Measurements from ENCODE around the gene C16orf90.
"Not testable (repeated sequence)": the region's sequence is repeated elsewhere in the genome, so short reads cannot be mapped to it uniquely, and the experiment has no call there.

C16orf90 gene

GRCh38 chr16:3484318-3485096, 10.8 kb downstream of the C16orf90 start:
- DNase-seq: no peak

DNA sequence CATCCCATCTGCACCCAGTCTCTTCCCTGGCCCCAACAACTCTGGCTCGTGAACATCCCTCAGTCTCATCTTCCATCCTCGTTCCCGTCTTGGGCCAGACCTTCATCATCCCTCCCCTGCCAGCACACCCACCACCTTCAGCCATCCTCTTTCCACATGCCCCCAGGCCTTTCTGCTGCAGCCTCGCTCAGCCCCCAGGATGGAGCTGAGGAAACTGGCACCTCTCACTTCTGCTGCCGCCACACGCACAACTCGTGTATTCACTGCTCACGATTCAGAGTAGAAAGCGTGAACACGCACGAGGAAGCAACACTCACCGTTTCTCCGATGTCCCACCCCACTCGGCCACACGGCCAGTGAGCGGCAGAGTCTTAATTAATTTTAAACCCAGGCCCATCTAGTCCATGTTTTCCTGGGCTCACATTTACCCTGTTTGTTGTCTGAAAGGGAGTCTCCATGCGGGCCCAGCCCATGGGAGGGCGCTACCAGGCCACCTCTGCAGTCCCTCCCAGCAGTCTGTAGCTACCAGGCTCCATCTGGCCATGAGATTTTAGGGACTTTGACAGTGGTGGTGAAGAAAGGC, 12.5 kb downstream of the C16orf90 start:
- DNase-seq: no peak

DNA sequence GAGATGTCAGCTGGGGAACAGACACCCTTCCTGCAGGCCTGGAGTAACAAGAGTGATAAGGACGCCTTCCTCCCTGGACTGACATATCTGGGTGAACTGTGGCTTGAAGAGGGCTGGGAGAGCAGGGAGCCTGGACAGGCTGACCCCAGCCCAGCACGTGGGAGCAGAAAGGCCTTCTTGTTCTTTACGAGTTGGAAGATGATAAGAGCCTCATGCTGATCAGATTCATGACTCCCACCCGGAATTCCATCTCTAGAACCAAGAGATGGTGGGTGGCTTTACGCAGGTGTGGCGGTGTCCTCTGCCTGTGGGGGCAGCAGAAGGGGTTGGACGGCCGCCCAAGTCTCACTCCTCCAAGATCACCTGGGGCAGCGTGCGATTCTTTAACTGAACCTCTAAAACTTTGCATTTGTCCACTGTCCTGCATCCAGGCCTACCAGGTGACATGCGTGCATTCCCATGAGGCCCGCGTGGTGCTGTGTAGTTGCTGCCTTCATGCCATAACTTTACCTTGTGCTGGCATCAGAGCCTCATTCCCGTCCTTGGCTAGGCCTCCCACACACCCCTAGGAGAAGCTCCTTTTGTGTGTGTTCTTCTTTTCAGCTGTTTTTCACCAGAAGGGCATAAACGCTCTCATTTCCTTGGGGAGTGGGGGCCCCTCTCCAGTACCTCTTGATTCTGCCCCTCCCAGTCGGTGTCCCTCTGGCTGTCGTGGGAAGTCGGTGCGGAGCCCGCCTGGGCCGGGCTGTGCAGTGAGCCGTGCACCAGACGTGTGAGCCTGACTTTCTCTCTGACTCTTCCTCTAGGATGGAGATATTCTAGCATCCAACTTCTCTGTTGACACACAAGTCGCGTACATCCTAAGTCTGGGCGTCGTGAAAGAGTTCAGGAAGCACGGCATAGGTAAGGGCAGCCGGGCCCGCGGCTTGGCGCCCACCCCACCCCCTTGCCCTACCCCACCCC, 13.3 kb downstream of the C16orf90 start:
- DNase-seq: no peak

DNA sequence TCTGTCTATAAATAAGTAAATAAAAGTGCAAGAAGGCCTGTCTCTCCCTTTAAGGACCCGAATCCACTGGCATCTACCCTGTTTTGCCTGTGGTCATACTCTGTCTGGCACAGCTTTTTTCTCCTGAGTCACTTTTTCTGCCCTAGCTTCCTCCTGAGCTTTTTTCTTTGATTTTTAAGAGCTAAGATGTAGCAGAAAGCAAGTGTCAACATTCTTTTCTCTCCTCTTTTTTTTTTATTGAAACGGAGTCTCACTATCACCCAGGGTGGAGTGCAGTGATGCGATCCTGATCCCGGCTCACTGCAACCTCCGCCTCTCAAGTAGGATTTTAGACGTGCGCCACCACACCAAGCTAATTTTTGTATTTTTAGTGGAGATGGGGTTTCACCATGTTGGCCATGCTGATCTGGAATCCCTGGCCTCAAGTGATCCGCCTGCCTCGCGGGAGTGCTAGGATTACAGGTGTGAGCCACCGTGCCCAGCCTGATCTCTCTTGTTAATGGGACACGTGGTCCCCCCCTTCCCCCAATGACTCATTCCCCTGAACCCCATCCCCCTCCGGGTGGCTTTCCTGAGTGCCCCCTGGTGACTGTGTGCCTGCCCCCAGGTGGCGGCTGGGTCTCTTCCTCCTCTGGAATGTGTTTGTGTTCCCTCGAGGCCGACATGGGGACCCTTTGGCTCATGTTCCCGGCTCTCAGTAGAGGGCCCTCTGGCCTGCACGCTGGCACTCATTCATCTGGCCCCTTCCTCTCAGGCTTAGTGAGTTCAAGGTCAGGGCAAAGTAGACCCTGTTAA, 14.2 kb downstream of the C16orf90 start:
- no peak for DNase-seq

GRCh38 chr16:3479654-3480216, 15.6 kb downstream of the C16orf90 start:
- no peak for DNase-seq

DNA sequence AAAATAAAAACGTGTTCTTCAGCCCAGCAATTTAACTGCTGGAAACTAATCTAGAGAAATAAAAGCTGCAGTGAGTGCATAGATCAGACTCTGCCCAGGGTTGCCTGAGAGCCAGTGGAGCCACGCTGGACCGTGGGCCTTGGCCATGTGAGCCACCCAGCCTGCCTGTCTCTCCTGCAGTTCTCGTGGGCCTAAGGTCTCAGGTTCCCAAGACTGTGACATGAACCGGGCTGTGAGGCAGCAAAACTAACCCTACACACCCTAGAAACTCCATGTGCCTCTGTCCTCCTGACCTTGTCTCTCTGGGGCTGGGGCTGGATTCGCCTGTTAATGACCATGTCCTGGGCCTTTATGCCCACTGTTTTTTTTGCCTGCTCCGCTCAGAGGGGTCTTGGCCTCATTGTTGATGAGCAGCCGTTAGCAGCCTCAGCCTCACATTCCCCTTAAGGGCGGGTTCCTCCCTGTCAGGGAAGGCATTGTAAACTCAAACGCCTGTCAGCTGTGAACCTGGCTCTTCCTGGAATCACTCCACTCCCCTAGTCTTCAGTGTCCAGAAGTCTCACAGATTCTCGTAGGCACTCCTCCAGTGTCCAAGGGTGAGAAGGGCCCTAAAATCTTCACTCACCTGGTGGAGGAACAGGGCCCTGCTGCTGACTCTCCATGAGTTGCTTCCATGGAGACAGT, 16.9 kb downstream of the C16orf90 start:
- no peak for DNase-seq

GRCh38 chr16:3476409-3476808, 18.9 kb downstream of the C16orf90 start:
- DNase-seq: no peak

GRCh38 chr16:3475604-3476375, 19.5 kb downstream of the C16orf90 start:
- no peak for DNase-seq

- DNase-seq: not testable (repeated sequence)
Measured at GRCh38 chr16:3474870-3475269, 20.4 kb downstream of the C16orf90 start.

GRCh38 chr16:3474136-3474779, 21.0 kb downstream of the C16orf90 start:
- DNase-seq: no peak

- DNase-seq: not testable (repeated sequence)
Measured at GRCh38 chr16:3473596-3473943, 21.7 kb downstream of the C16orf90 start.

DNA sequence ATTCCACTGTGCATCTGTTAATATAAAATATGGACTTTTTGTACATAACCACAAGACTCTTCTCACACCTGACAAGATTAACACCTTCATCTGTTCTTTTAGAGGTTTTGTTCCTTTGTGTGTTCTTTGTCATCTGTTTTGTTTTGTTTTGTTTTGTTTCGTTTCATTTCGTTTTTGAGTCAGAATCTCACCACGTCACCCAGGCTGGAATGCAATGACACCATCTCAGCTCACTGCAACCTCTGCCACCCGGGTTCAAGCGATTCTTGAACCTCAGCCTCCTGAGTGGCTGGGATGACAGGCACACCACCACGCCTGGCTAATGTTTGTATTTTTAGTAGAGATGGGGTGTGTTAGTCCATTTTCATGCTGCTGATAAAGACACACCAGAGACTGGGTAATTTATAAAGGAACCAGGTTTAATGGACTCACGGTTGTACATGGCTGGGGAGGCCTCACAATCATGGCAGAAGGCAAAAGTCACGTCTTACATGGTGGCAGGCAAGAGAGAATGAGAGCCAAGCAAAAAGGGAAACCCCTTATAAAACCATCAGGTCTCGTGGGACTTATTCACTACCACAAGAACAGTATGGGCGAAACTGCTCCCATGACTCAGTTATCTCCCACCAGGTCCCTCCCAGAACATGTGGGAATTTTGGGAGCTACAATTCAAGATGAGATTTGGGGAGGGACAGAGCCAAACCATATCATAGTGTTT, 22.3 kb downstream of the C16orf90 start:
- no peak for DNase-seq

GRCh38 chr16:3471518-3472176, 23.6 kb downstream of the C16orf90 start:
- DNase-seq: no peak

- DNase-seq: no peak
Measured at GRCh38 chr16:3470723-3471122, 24.6 kb downstream of the C16orf90 start.

DNA sequence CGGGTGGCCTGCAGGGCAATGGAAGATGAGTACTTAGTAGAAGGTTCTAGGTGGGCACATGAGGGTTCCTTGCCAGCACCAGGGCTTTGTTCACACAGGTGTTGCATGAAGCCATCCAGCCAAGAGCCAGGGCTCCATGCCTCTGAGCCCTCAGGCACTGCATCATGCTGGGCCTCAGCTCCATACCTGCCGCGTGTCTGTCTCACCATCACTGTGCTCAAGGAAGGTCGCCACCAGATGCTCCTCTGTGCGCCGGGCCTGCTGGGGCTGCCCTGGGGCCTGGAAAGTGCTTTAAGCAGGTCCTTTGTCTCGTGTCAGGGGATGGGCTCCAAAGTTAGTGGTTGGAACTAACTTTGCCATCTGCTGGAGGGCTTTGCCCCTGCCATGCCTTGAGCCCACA, 25.6 kb downstream of the C16orf90 start:
- DNase-seq: no peak

- DNase-seq: no peak
Measured at GRCh38 chr16:3468501-3468900, 26.8 kb downstream of the C16orf90 start.

- DNase-seq: no peak
Measured at GRCh38 chr16:3467921-3468320, 27.4 kb downstream of the C16orf90 start.

DNA sequence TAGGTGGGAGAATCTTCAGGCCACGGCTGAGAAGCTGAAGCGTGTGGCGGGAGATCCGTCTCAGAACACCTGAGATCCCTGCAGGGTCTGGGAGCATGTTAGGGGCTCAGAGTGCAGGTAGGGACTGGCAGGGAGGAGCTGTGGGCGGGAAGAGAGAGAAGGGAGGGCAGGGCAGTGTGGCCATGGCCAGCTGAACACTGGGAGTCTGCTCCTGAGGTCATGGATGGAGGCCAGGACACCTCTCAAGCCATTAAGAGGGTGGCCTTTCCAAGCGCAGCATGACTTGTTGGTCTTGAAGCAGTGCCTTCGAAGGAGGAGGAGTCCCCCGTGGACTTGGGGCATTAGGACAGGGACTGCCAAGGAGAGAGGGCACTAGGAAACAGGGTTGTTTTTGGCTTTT, 28.1 kb downstream of the C16orf90 start:
- DNase-seq: no peak
